Measurements from ENCODE around the gene SLC8A2.
A peak's percentile ranks its signal among the peaks of the same experiment; 100 is the strongest.

Gene SLC8A2

GRCh38 chr19:47456721-47457474 lies 14.8 kb downstream of the SLC8A2 start:
- no peak for DNase-seq

- no peak for DNase-seq
Observed at GRCh38 chr19:47450478-47450877, 21.2 kb downstream of the SLC8A2 start.

GRCh38 chr19:47448360-47448727 lies 23.3 kb downstream of the SLC8A2 start:
- no peak for DNase-seq

- DNase-seq = peak; percentile 86
Observed at GRCh38 chr19:47447470-47448359, 24.0 kb downstream of the SLC8A2 start.

- peak; percentile 70 for DNase-seq
Observed at GRCh38 chr19:47446534-47447469, 24.9 kb downstream of the SLC8A2 start.

GRCh38 chr19:47445937-47446402 lies 25.7 kb downstream of the SLC8A2 start:
- DNase-seq = peak; percentile 61

GRCh38 chr19:47445527-47445926 lies 26.2 kb downstream of the SLC8A2 start:
- DNase-seq = no peak

GRCh38 chr19:47444388-47444821 lies 27.3 kb downstream of the SLC8A2 start:
- DNase-seq = peak; percentile 24

GRCh38 chr19:47443331-47443730 lies 28.4 kb downstream of the SLC8A2 start:
- no peak for DNase-seq

- no peak for DNase-seq
Observed at GRCh38 chr19:47438793-47439220, 32.9 kb downstream of the SLC8A2 start.

- peak; percentile 37 for DNase-seq
Observed at GRCh38 chr19:47437500-47437899, 34.2 kb downstream of the SLC8A2 start.

- peak; percentile 88 for DNase-seq
Observed at GRCh38 chr19:47436712-47437401, 34.8 kb downstream of the SLC8A2 start.

- DNase-seq = no peak
Observed at GRCh38 chr19:47435883-47436417, 35.7 kb downstream of the SLC8A2 start.

- no peak for DNase-seq
Observed at GRCh38 chr19:47435196-47435595, 36.5 kb downstream of the SLC8A2 start.

- no peak for DNase-seq
Observed at GRCh38 chr19:47434088-47434487, 37.6 kb downstream of the SLC8A2 start.

- DNase-seq = peak; percentile 55
Observed at GRCh38 chr19:47433121-47433520, 38.6 kb downstream of the SLC8A2 start.

- no peak for DNase-seq
Observed at GRCh38 chr19:47432499-47432898, 39.2 kb downstream of the SLC8A2 start.

- DNase-seq = no peak
Observed at GRCh38 chr19:47432091-47432490, 39.6 kb downstream of the SLC8A2 start.

- peak; percentile 52 for DNase-seq
Observed at GRCh38 chr19:47430041-47430802, 41.5 kb downstream of the SLC8A2 start.

- no peak for DNase-seq
Observed at GRCh38 chr19:47429140-47429793, 42.4 kb downstream of the SLC8A2 start.

Data from hematopoietic multipotent progenitor cell treated with erythropoietin and hydrocortisone succinate and interleukin-3 and kit ligand, for 6 days (in vitro differentiated cells).